H1 (cell line): ENCODE measurements around the gene ISOC2. TPM values are rescaled to one million over a fixed set of nuclear protein-coding genes. Genes with fewer than 3 reads are reported as not detected.

ENCODE experiments used
- CTCF ChIA-PET: fragments of 300-600 bp; sonication (Branson Sonifier 250); formaldehyde crosslinking; loops from one replicate; lab custom pipeline; 2021; ENCODE audit not compliant: partially characterized antibody; lab: Charles Lee
- POLR2A ChIA-PET: fragments of 300-600 bp; sonication (Branson Sonifier 250); formaldehyde crosslinking; loops from one replicate; lab custom pipeline; 2021; ENCODE audit warnings: inconsistent platforms; ENCODE audit not compliant: partially characterized antibody; lab: Charles Lee
- DNase-seq, 2 experiments: peaks; one replicate each; pipeline versions ENCODE4 v3.0.0 to v3.0.0-alpha.2; 2010 to 2022; ENCODE audit warnings: low spot score in 2 of 2, low read depth in 1 of 2, mixed read lengths in 1 of 2
- FAIRE-seq: peaks from 2 replicates; lab custom pipeline; 2011; peaks lifted over from hg19 to GRCh38; lab: Jason Lieb, UNC
- H2AFZ ChIP-seq: 2 replicates; pipeline ENCODE4 v1.8.1; 2012; ENCODE audit warnings: low read length, inconsistent platforms
- H2AK5ac ChIP-seq: 2 replicates; pipeline ENCODE4 v1.6.1; 2013; ENCODE audit warnings: low read depth, low read length
- H2BK120ac ChIP-seq: replicated peaks from 2 replicates; pipeline ENCODE3; 2013; ENCODE audit warnings: low read depth, low read length, inconsistent platforms
- H2BK12ac ChIP-seq: 2 replicates; pipeline ENCODE4 v1.6.1; 2013; ENCODE audit warnings: low read depth, low read length
- H2BK15ac ChIP-seq: 2 replicates; pipeline ENCODE4 v1.6.1; 2013; ENCODE audit warnings: low read length
- H2BK20ac ChIP-seq: 2 replicates; pipeline ENCODE4 v1.6.1; 2013; ENCODE audit warnings: low read length
- H2BK5ac ChIP-seq: 2 replicates; pipeline ENCODE4 v1.6.1; 2013; ENCODE audit warnings: low read depth, low read length
- H3K14ac ChIP-seq: 2 replicates; pipeline ENCODE4 v1.6.1; 2013; ENCODE audit warnings: inconsistent platforms; ENCODE audit not compliant: insufficient read length
- H3K18ac ChIP-seq: 2 replicates; pipeline ENCODE4 v1.6.1; 2013; ENCODE audit warnings: low read length; ENCODE audit errors: extremely low read depth
- H3K23ac ChIP-seq: 2 replicates; pipeline ENCODE4 v1.6.1; 2013; ENCODE audit warnings: inconsistent platforms; ENCODE audit not compliant: insufficient read length
- H3K23me2 ChIP-seq: 2 replicates; pipeline ENCODE4 v1.6.1; 2013; ENCODE audit warnings: low read depth, low read length
- H3K27ac ChIP-seq: 2 replicates; pipeline ENCODE4 v1.6.1; 2011; ENCODE audit warnings: low read depth, low read length, inconsistent platforms
- H3K27me3 ChIP-seq, 4 experiments: replicated peaks in 1 of 4; 1 replicate in 1 of 4; 2 replicates in 3 of 4; pipeline versions ENCODE4 v1.6.1 to v1.8.1; 2011 to 2013; ENCODE audit warnings: low read length in 3 of 4, mild to moderate bottlenecking in 3 of 4, inconsistent platforms in 2 of 4, mixed read lengths in 2 of 4, moderate library complexity in 1 of 4; ENCODE audit not compliant: control insufficient read depth in 3 of 4, insufficient read depth in 3 of 4; ENCODE audit errors: extremely low read depth in 1 of 4
- H3K36me3 ChIP-seq, 4 experiments: 2 replicates each; pipeline versions ENCODE4 v1.6.1 to v1.8.1; 2011 to 2013; ENCODE audit warnings: mild to moderate bottlenecking in 4 of 4, low read length in 3 of 4, moderate library complexity in 2 of 4, control low read depth in 1 of 4, inconsistent platforms in 1 of 4; ENCODE audit not compliant: insufficient read depth in 4 of 4, control insufficient read depth in 2 of 4
- H3K4ac ChIP-seq: replicated peaks from 2 replicates; pipeline ENCODE3; 2013; ENCODE audit warnings: low read length, low read depth, mixed read lengths, inconsistent platforms; ENCODE audit not compliant: insufficient read length
- H3K4me1 ChIP-seq, 4 experiments: replicated peaks in 1 of 4; 1 replicate in 1 of 4; 2 replicates in 3 of 4; pipeline versions ENCODE4 v1.6.1 to v1.8.1; 2011 to 2013; ENCODE audit warnings: low read length in 3 of 4, inconsistent platforms in 2 of 4, mixed read lengths in 1 of 4; ENCODE audit not compliant: insufficient read depth in 4 of 4, control insufficient read depth in 3 of 4
- H3K4me2 ChIP-seq, 2 experiments: 2 replicates each; pipeline versions ENCODE4 v1.6.1 to v1.8.1; 2011 to 2013; ENCODE audit warnings: low read depth in 2 of 2, low read length in 2 of 2, control low read depth in 1 of 2, inconsistent platforms in 1 of 2, mild to moderate bottlenecking in 1 of 2; ENCODE audit not compliant: insufficient read depth in 1 of 2
- H3K4me3 ChIP-seq, 4 experiments: fragments of 200-600, 300-600 bp in 1 of 4; sonication (generic), shearing (Covaris generic), sonication (Bioruptor Twin) in 1 of 4; 2 replicates each; pipeline versions ENCODE4 v1.5.1 to v1.8.1; 2011 to 2016; ENCODE audit warnings: low read length in 4 of 4, low read depth in 3 of 4, control low read depth in 2 of 4, inconsistent platforms in 2 of 4, mild to moderate bottlenecking in 2 of 4, mixed read lengths in 1 of 4, moderate library complexity in 1 of 4; ENCODE audit not compliant: insufficient read depth in 2 of 4; ENCODE audit errors: extremely low read depth in 1 of 4
- H3K56ac ChIP-seq: replicated peaks from 2 replicates; pipeline ENCODE3; 2013; ENCODE audit warnings: low read depth, mild to moderate bottlenecking, mixed read lengths, low read length, inconsistent platforms; ENCODE audit not compliant: insufficient read length
- H3K79me1 ChIP-seq: 2 replicates; pipeline ENCODE4 v1.6.1; 2013; ENCODE audit warnings: low read depth, low read length, control low read depth
- H3K79me2 ChIP-seq, 2 experiments: 2 replicates each; pipeline versions ENCODE4 v1.6.1 to v1.8.1; 2012 to 2013; ENCODE audit warnings: low read length in 2 of 2, mild to moderate bottlenecking in 2 of 2, inconsistent platforms in 1 of 2; ENCODE audit not compliant: insufficient read depth in 2 of 2, control insufficient read depth in 1 of 2
- H3K9ac ChIP-seq, 4 experiments: replicated peaks in 1 of 4; 1 replicate in 1 of 4; 2 replicates in 3 of 4; pipeline versions ENCODE4 v1.6.1 to v1.8.1; 2011 to 2013; ENCODE audit warnings: low read depth in 3 of 4, low read length in 3 of 4, control low read depth in 2 of 4, mild to moderate bottlenecking in 2 of 4, moderate library complexity in 2 of 4, inconsistent platforms in 1 of 4; ENCODE audit errors: extremely low read depth in 1 of 4
- H3K9me3 ChIP-seq, 2 experiments: 2 replicates each; pipeline versions ENCODE4 v1.6.1 to v1.8.1; 2012 to 2013; ENCODE audit warnings: mild to moderate bottlenecking in 2 of 2, moderate library complexity in 2 of 2, control low read depth in 1 of 2, inconsistent platforms in 1 of 2, low read depth in 1 of 2, low read length in 1 of 2, mixed read lengths in 1 of 2; ENCODE audit not compliant: insufficient read depth in 2 of 2
- H4K20me1 ChIP-seq, 2 experiments: replicated peaks in 1 of 2; 2 replicates each; pipeline versions ENCODE3 to v1.8.1; 2011 to 2013; ENCODE audit warnings: inconsistent platforms in 2 of 2, low read length in 2 of 2, mild to moderate bottlenecking in 1 of 2; ENCODE audit not compliant: insufficient read depth in 2 of 2, control insufficient read depth in 1 of 2
- H4K5ac ChIP-seq: 2 replicates; pipeline ENCODE4 v1.6.1; 2013; ENCODE audit warnings: low read length, low read depth, mixed read lengths, inconsistent platforms; ENCODE audit not compliant: insufficient read length
- H4K8ac ChIP-seq: 2 replicates; pipeline ENCODE4 v1.8.0; 2013; ENCODE audit warnings: mild to moderate bottlenecking, moderate library complexity, low read length, inconsistent platforms; ENCODE audit not compliant: insufficient read depth; ENCODE audit errors: extremely low read depth
- H4K91ac ChIP-seq: replicated peaks from 2 replicates; pipeline ENCODE3; 2013; ENCODE audit warnings: low read length, mixed read lengths, inconsistent platforms; ENCODE audit not compliant: insufficient read length
- ATF3 ChIP-seq: IDR thresholded peaks from 2 replicates; pipeline ENCODE4 v1.6.1; 2011; ENCODE audit warnings: low read depth, mild to moderate bottlenecking, low read length; ENCODE audit not compliant: insufficient read depth
- BACH1 ChIP-seq: IDR thresholded peaks from 2 replicates; pipeline ENCODE4 v1.6.1; 2012; ENCODE audit warnings: low read length, improper control_type of control experiment
- BCL11A ChIP-seq, 2 experiments: IDR thresholded peaks; one replicate each; pipeline ENCODE4 v1.6.1; 2011; ENCODE audit warnings: low read depth in 2 of 2, low read length in 2 of 2, mild to moderate bottlenecking in 2 of 2
- JUND ChIP-seq: IDR thresholded peaks from 2 replicates; pipeline ENCODE4 v1.6.1; 2011; ENCODE audit warnings: mild to moderate bottlenecking, improper control_type of control experiment, low read length
- SAP30 ChIP-seq: fragments of 300-600 bp; sonication (generic); IDR thresholded peaks from 2 replicates; pipeline ENCODE4 v1.7.1; 2012; ENCODE audit warnings: low read length, moderate library complexity, mild to moderate bottlenecking, inconsistent platforms; ENCODE audit not compliant: insufficient read depth, insufficient replicate concordance
- WGBS, 2 experiments: shearing (Covaris generic) in 1 of 2; methylation state at CpG; one replicate each; pipeline versions ENCODE4 v1.1.6 to v1.1.7; 2013 to 2015; ENCODE audit warnings: low lambda C conversion rate in 2 of 2, mixed read lengths in 2 of 2, inconsistent platforms in 1 of 2, low coverage in 1 of 2, missing lambda C conversion rate in 1 of 2; ENCODE audit not compliant: insufficient replicate concordance in 2 of 2, insufficient coverage in 1 of 2, insufficient read length in 1 of 2; ENCODE audit errors: extremely low coverage in 1 of 2, missing lambda C conversion rate in 1 of 2; 5-methylcytosine and 5-hydroxymethylcytosine counted together
- polyA plus RNA-seq, 7 experiments: library from polyadenylated mRNA; depleted of rRNA in 3 of 7; stranded (reverse) in 5 of 7; unstranded in 2 of 7; fragments of >200 nt in 5 of 7; fragments of 200-250 nt in 2 of 7; gene quantifications; 1 replicate in 5 of 7; 2 replicates in 1 of 7; 4 replicates in 1 of 7; pipeline versions ENCODE4 v1.2.1 to v1.2.3, GENCODE V29; 2011 to 2013; ENCODE audit warnings: missing spikeins in 2 of 7, mixed read lengths in 2 of 7
- total RNA-seq: library from RNA; stranded (reverse); fragmentation: NEBNext Ultra II Directional; extraction: Animal tissue kit (Norgen Biotek cat#: 25700); gene quantifications from 2 replicates; pipeline ENCODE4 v1.2.1, GENCODE V29; 2021

The ISOC2 gene
- total and polyA plus RNA-seq, 2 of the 8 experiments (the other 6 are each of a cell fraction or from before 2014, with no cell fraction given) = 96.9 to 152 TPM

DNA sequence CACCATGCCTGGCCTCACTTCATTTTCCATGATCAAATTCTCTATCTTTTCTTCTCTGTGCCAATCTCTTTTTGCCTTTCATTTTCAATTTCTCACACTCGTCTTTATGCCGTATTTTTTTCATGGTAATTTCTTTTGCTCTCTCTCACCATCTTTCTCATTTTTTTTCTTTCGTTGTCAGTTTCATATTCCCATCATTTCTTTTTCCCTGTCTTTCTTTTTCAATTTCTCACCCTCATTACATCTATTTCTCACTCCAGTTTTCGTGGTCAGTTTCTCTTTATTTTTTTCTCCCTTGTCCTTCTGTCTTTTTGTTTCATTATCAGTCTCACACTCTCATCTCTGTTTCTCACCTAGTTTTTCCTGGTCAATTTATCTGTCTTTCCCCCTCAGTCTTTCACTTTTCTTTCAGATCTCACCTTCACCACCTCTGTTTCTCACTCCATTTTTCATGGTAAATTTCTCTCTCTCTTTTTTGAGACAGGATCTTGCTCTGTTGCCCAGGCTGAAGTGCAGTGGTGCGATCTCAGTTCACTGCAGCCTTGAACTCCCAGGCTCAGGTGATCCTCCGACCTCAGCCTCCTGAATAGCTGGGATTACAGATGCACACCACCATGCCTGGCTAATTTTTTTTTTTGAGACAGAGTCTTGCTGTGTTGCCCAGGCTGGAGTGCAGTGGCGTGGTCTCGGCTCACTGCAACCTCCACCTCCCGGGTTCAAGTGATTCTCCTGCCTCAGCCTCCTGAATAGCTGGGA lies 40.9 kb upstream of the ISOC2 start:
- Histone ChIP-seq H3K27me3 (peaks cover 11 to 23% (median 17%) of the 10 kb centered on the region in 4 experiments), H3K56ac (no peak overlapping the region), H4K8ac (no peak overlapping the region), H4K5ac (no peak overlapping the region), H3K4ac (no peak overlapping the region), H2AK5ac (no peak overlapping the region), H3K14ac (no peak overlapping the region), H3K23ac (no peak overlapping the region), H3K4me2 (no peak overlapping the region), H3K79me2 (no peaks in the 10 kb centered on the region), H3K27ac (no peak overlapping the region), H4K20me1 (no peaks in the 10 kb centered on the region), H2BK15ac (no peak overlapping the region), H2BK20ac (no peak overlapping the region), H2BK12ac (no peak overlapping the region), H3K9ac (no peak overlapping the region), H3K79me1 (no peaks in the 10 kb centered on the region), H3K36me3 (peaks cover 0 to 3% (median 0%) of the 10 kb centered on the region in 4 experiments; a peak in 1 of 8 replicates), H3K23me2 (no peaks in the 10 kb centered on the region), H3K4me1 (no peaks in the 10 kb centered on the region), H3K4me3 (no peak overlapping the region), H3K18ac (no peak overlapping the region), H2AFZ (no peak overlapping the region), H3K9me3 (peaks cover 8 to 9% of the 10 kb centered on the region in 2 experiments; a peak in 3 of 4 replicates), H2BK120ac (no peak overlapping the region), H2BK5ac (no peak overlapping the region), H4K91ac (no peak overlapping the region)
- POLR2A ChIA-PET = interaction anchor here (0.6 to 1.7 kb wide), 5 partner anchors 17 to 156 kb away, joined by 3 to 8 read pairs (median 4); partner anchors contain the start of genes CCDC106, FIZ1 and NAT14
- FAIRE-seq (no peak), DNase-seq (no peak)
- CTCF ChIA-PET = interaction anchor here (1.1 to 2.0 kb wide), 6 partner anchors 14 to 130 kb away, joined by 3 to 8 read pairs (median 5); partner anchors contain the start of genes SSC5D and TMEM238
- WGBS, 2 experiments = 87 to 100% methylated on average over 2 to 9 of the region's 9 CpGs
- TF ChIP-seq SAP30 (no peak), BACH1 (no peak), BCL11A (IDR thresholded peaks at IDR 0.05; ENCODE audit: low read depth in 2 of 2, low read length in 2 of 2) (no peak), ATF3 (no peak), JUND (no peak)
